ENCODE data around the gene SH2D6. TPM values are rescaled to one million over a fixed set of nuclear protein-coding genes. Genes with fewer than 3 reads are reported as not detected.

SH2D6 gene
- total and polyA plus RNA-seq, 9 of the 15 experiments (the other 6 are each of a cell fraction or from before 2014, with no cell fraction given) = 0.07 to 0.76 (median 0.33) TPM; not detected in 2

GRCh38 chr2:85409845-85410583 is 8.5 kb upstream of the SH2D6 start, which contains the start of gene CAPG (continued):
- no peak for TF ChIP-seq ZBTB43 (CRISPR knock-in tag; IDR thresholded peaks at IDR 0.05)
- peak; percentile 46; the same call in 1 of the 2 replicates for TF ChIP-seq ZBTB7A (IDR thresholded peaks at IDR 0.05; ENCODE audit: borderline replicate concordance, control insufficient read depth, low read depth, low read length)
- TF ChIP-seq MBD1 (CRISPR knock-in tag; IDR thresholded peaks at IDR 0.05) = no peak
- 0 out of 2 replicates have a peak, but pooled peaks have one; percentile 7 for TF ChIP-seq CREM (IDR thresholded peaks at IDR 0.05; ENCODE audit: low read depth)
- no peak for TF ChIP-seq ZNF77 (CRISPR knock-in tag; IDR thresholded peaks at IDR 0.05)
- TF ChIP-seq SRF (CRISPR knock-in tag; IDR thresholded peaks at IDR 0.05) = peak in 1 of 2 experiments; percentile 49; a peak in 1 of 4 replicates
- TF ChIP-seq ZBTB17 (CRISPR knock-in tag; IDR thresholded peaks at IDR 0.05) = no peak
- no peak for TF ChIP-seq FOXO4 (CRISPR knock-in tag; IDR thresholded peaks at IDR 0.05)
- TF ChIP-seq ZNF395 (CRISPR knock-in tag; IDR thresholded peaks at IDR 0.05) = no peak
- TF ChIP-seq ZFX (CRISPR knock-in tag; IDR thresholded peaks at IDR 0.05) = peak; percentile 53; the same call in 1 of the 2 replicates
- no peak for TF ChIP-seq ZBTB49 (CRISPR knock-in tag; IDR thresholded peaks at IDR 0.05; ENCODE audit: borderline replicate concordance)
- TF ChIP-seq E2F4 (CRISPR knock-in tag; IDR thresholded peaks at IDR 0.05; ENCODE audit: low read depth) = no peak
- no peak for TF ChIP-seq RAD21 (CRISPR knock-in tag; conservative IDR thresholded peaks at IDR 0.05 in 1 of 2, IDR thresholded peaks at IDR 0.05 in 1 of 2)
- TF ChIP-seq THRAP3 (IDR thresholded peaks at IDR 0.05; ENCODE audit: borderline replicate concordance) = no peak
- TF ChIP-seq JUN (IDR thresholded peaks at IDR 0.05; ENCODE audit: borderline replicate concordance, low read depth, low read length) = no peak
- TF ChIP-seq JUN (CRISPR knock-in tag; IDR thresholded peaks at IDR 0.05; ENCODE audit: borderline replicate concordance) = no peak

Measured in K562 (cell line).